NCI-H226 (cell line): ENCODE measurements around the gene USHBP1.

Experiments used
- DNase-seq: peaks from one replicate; pipeline ENCODE4 v3.0.0-alpha.2; 2015

The USHBP1 gene

DNA sequence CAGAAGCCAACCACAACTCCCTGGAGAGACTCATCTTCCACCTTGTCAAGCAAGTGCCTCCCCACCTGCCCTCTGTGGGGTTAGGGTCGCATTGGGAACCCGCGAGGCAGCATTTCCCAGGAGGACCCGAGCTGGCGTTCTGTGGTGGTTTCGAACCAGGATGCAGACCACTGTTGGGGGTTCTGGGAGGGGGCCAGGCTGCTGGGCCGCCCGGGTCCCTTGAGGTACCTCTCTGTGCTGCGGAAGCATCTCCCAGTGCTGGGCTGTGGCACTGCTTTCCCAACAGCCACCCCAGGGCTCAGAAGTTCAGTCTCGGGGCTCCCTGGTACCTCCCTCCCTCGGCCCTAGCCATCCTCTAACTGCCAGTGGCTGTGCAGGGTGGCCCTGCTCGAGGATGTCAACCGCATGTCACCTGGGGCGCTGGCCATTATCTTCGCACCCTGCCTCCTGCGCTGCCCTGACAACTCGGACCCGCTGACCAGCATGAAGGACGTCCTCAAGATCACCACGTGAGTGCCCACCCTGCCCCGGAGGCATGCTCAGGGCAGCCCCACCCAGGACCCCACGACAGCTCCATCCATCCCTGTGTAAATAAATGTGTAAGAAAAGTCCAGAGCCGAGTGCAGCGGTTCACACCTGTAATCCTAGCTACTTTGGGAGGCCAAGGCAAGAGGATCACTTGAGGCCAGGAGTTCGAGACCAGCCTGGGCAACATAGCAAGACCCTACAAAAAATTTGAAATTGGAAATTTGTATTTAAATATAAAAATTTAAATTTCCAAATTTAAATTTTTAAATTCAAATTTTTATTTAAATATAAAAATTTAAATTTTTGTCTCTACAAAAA lies 57.6 kb downstream of the USHBP1 start:
- no peak for DNase-seq

GRCh38 chr19:17205237-17206140 lies 59.1 kb downstream of the USHBP1 start:
- no peak for DNase-seq

DNA sequence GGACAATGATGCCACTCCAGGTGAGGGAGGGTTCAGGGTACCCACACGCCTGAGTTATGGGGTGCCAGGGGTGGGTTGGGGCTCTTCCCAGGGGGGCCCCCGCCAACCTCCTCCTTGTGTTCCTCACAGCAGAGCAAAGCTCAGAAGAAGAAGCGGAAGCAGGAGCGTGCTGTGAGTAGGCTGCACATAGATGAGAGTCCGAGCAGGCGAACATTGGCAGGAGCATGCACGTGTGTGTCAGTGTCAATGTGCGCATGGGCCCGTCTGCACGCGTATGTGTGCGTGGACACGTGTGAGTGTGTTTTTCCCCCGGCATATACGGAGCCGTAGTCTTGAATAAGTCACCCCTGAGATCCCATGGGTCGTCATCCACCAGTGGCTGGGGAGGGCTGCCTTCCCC lies 61.8 kb downstream of the USHBP1 start:
- DNase-seq: no peak

GRCh38 chr19:17202249-17202648 lies 62.3 kb downstream of the USHBP1 start:
- DNase-seq: no peak

DNA sequence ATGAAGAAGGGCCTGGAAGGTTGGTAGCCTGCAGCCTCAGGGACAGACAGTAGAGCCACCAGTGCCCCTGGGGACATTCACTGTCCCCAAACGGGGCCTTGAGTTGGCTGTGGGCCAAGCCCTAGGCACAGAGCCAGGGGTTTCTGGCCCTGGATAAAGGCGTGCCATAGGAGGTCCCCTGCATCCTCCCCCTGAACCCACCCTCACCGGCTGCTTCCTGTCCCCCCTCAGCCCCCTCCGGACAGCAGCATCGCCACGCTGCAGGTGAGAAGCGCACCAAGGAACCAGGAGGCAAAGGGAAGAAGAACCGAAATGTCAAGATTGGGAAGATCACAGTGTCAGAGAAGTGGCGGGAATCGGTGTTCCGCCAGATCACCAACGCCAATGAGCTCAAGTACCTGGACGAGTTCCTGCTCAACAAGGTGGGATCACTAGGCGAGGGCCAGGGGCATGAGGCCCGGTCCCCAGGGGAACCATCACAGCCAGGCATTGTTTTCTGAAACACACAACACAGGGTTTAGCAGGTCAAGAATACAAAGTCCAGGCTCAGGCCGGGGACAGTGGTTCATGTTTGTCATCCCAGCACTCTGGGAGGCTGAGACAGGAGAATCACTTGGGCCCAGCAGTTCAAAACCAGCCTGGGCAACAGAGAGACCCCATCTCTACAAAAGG lies 64.0 kb downstream of the USHBP1 start:
- DNase-seq: no peak
